GM21423 (cell line): ENCODE results near the gene LSR.

Experiments used
- ATAC-seq: cut with Tn5 transposase; IDR thresholded peaks from one replicate; pipeline ENCODE4 v1.9.1; 2021; ENCODE audit warnings: mild to moderate bottlenecking, moderate library complexity; ENCODE audit not compliant: unreplicated experiment

Gene LSR

GRCh38 chr19:35265900-35266519, 17.2 kb downstream of the LSR start:
- ATAC-seq, result no peak

- no peak for ATAC-seq
Observed at GRCh38 chr19:35266520-35267352, 17.9 kb downstream of the LSR start.

GRCh38 chr19:35267353-35267817, 18.6 kb downstream of the LSR start:
- no peak for ATAC-seq

- ATAC-seq, result peak; percentile 48
Observed at GRCh38 chr19:35267818-35268535, 19.2 kb downstream of the LSR start.

GRCh38 chr19:35268536-35269437, 20.0 kb downstream of the LSR start, which contains the start of gene USF2:
Gene USF2 (plus strand): TSS chr19:35268962. CDS start chr19:35269102, 140 bp downstream.
- peak; percentile 25 for ATAC-seq

- ATAC-seq, result peak; percentile 45
Observed at GRCh38 chr19:35269438-35270117, 20.8 kb downstream of the LSR start.

GRCh38 chr19:35270381-35270811, 21.6 kb downstream of the LSR start:
- no peak for ATAC-seq

DNA sequence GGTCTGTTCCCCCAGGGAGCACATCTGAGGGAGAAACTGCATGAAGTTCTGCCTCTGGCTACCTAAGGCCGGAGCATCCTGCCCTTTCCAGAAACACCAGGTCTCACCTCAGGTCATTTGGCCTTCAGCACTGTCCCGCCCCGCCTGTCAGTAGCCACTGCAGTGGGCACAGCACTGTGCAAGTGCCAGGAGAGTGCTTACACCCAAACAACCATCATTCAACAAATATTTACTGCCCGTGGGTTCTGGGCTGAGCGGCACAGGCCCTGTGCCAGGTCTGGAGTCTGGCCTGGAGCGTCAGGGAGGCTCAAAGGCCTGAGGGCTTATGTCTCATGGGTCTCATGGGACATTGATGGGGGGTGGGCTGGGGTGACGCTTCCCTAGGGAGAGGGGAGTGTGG, 22.7 kb downstream of the LSR start:
- no peak for ATAC-seq

DNA sequence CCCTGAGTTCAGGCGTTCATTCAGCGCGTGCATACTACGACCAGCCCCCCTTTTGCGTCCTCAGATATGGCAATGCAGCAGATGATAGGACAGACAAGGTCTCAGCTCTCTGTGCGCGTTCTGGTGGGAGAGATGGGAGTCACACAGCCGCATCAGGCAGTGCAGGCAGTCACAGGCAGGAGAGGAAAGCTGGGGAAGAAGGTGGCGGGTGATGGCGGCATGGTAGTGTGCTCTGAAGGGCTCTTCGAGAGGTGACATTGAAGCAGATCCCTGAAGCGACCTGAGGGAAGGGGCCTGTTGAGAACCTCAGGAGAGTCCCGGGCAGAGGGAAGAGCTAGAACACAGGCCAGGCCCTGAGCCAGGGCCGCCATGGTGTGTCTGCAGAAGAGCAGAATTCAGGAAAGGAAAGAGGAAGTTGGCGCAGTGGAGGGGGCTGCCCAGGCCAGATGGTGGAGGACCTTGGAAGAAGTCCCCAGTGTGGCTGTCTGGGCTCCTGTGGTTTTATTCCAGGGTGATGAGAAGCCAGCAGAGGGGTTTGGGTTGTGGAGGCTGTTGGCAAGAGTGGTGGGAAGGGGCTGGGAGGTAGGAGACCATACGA, 23.4 kb downstream of the LSR start:
- no peak for ATAC-seq

GRCh38 chr19:35272954-35273649, 24.3 kb downstream of the LSR start:
- ATAC-seq, result no peak

DNA sequence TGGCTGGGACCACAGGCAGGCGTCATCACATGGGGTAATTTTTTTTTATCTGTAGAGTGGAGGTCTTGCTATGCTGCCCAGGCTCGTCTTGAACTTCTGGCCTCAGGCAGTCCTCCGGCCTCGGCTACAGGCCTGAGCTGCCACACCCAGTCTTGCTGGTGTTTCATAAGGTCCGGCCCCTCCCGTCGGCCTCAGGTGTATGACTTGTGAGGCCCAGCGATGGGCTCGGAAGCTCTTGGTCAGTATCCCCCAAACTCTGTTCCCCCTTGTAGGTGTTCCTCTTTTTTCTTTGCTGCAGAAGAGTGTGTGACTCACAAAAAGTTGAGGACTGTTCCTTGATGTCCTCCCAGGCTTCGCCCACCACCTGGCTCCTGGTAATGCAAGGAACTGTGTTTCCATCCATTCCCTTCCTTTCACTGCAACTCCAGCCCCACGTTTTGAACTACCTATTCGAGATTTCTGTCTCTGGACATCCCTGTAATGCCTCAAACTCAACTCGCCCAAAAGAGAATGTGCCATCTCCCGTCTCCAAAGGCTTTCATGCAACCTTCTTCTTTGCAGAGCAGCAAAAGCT, 25.0 kb downstream of the LSR start:
- no peak for ATAC-seq

DNA sequence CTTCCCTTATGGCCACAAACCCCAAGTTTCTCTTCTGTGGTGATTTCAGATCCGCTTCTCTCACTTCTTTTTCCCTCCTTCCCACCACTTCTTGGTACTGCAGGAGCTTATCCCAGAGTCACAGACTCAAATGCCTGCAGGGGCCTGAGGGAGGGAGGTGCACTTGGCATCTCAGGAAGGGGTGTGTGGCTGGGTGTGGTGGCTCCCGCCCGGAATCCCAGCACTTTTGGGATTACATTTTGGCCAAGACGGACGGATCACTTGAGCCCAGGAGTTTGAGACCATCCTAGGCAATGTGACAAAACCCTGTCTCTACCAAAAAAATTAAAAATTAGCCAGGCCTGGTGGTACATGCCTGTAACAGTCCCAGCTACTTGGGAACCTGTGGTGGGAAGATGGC, 25.5 kb downstream of the LSR start:
- ATAC-seq, result no peak

DNA sequence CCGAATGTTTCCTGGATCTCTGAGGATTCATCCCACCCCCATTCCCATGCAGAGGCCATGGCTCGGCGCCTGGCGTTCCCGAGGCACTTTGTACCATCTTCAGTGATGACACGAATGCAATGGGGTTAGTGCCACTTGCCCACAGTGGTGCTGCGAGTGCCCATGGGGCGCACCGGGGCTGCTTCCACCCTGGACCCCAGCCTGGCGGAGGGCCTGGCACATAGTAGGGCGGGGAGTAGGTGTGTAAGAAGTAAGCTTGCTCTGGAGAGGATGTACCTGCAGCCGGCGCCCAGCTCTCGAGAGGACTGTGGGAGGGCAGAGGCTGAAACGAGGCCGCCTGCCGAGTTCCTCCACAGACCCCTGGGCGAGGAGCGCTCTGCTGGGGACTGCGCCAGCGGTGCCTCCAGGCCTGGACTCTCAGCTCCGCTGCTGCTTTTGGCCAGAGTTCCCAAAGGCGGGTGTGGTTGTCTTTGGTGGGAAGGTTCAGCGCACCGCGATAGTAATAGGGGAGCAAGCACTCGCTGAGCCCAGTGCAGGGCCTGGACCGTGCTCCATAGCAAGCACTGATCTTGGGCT, 28.0 kb downstream of the LSR start:
- ATAC-seq, result no peak

- no peak for ATAC-seq
Observed at GRCh38 chr19:35278578-35279284, 29.9 kb downstream of the LSR start.

DNA sequence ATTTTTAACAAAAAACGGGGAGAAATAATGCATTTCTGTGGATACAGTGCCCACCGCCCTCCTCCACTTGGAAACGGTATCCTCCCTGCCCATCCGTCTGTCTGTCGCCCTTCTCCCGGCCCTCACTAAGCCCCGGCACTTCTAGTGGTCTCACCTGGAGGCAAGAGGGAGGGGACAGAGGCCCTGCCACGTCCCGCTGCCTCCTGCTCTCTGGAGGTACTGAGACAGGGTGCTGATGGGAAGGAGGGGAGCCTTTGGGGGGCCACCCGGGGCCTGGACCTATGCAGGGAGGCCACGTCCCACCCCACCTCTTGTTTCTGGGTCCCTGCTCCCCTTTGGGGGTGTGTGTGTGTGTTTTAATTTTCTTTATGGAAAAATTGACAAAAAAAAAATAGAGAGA, 30.6 kb downstream of the LSR start:
- ATAC-seq, result no peak

DNA sequence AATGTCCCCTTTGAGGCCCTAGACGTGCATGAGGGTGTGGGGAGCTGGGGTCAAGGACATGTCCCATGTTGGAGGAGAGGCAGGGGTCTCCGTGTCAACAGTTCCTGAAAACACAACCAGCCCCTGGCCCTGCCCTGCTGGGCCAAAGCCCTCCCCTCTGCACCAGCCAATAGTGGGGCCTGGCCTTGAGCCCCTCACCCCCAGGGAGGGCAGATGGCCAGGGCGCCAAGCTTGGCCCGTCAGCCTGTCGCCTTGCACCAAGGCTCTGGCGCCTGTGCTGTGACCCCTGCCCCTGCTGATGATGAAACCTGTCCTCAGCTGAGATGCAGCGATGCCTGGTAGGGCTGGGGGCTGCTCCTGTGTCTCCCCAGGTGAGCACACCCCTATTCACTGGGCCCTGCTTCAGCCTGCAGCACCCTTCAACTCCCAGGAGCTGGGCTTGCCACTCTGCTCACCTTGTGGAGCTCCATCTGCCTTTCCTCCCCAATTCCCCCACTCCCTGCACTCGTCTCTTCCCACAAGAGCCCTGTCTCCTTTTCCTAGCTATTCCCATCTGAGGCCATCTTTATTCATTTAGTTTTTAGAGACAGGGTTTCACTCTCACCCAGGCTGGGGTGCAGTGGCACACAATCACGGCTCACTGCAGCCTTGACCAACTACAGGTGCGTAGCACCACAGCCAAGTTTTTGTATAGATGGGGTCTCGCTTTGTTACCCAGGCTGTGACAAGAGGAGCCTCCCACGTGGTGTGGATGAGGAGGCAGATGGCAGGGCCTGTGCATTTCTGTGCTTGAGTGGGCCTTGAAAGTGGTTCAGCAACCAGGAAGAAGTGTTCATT, 31.4 kb downstream of the LSR start:
- no peak for ATAC-seq

GRCh38 chr19:35281303-35281702, 32.5 kb downstream of the LSR start:
- no peak for ATAC-seq
